ENCODE data around the gene PTPN13. TPM values are rescaled to one million over a fixed set of nuclear protein-coding genes. Genes with fewer than 3 reads are reported as not detected.

The PTPN13 gene
- total and polyA plus RNA-seq, 2 experiments from 2014 or later, result 13.0 to 43.2 TPM

- Histone ChIP-seq H4K20me1 (ENCODE audit: insufficient read depth) (no peaks in the 10 kb centered on the region), H3K27me3 (replicated peaks; ENCODE audit: insufficient read depth) (no peaks in the 10 kb centered on the region), H3K36me3 (ENCODE audit: low read depth) (no peaks in the 10 kb centered on the region), H3K9ac (peak overlapping the region; percentile 96), H3K9me2 (ENCODE audit: insufficient read depth) (no peaks in the 10 kb centered on the region), H3K27ac (peak overlapping the region; percentile 96), H2AFZ (peak overlapping the region; percentile 96), H3K4me2 (ENCODE audit: unreplicated experiment) (peak overlapping the region; percentile 97), H3K4me1 (ENCODE audit: insufficient read depth) (peaks cover 34% of the 10 kb centered on the region), H3F3A (ENCODE audit: insufficient read depth) (peaks cover 30% of the 10 kb centered on the region), H3K9me3 (ENCODE audit: low read depth) (no peaks in the 10 kb centered on the region), H3K79me2 (ENCODE audit: insufficient read depth) (peaks cover 41% of the 10 kb centered on the region), H3K4me3 (peak overlapping the region; percentile 98)
- in situ Hi-C loops (cut with MboI), result no loop called here
- TF ChIP-seq EZH2 (IDR thresholded peaks at IDR 0.05; ENCODE audit: insufficient read depth, poor library complexity, severe bottlenecking), result no peak
- 0 out of 2 replicates have a peak, but pooled peaks have one; percentile 50 for TF ChIP-seq EZH2phosphoT487 (IDR thresholded peaks at IDR 0.05; ENCODE audit: insufficient read depth, low read depth)
- DNase-seq, result peak; percentile 94
- WGBS, 2 experiments (ENCODE audit: low coverage in 1 of 2, low lambda C conversion rate in 2 of 2, missing lambda C conversion rate in 2 of 2), result 1% methylated on average over 40 to 47 of the region's 47 CpGs
Measured at GRCh38 chr4:86594559-86595425, 677 bp downstream of the PTPN13 start.

GRCh38 chr4:86595426-86595805 is 1.3 kb downstream of the PTPN13 start:
- 0% methylated on average over 9 of the region's 9 CpGs for WGBS, 2 experiments (ENCODE audit: low coverage in 1 of 2, low lambda C conversion rate in 2 of 2, missing lambda C conversion rate in 2 of 2)
- DNase-seq, result peak; percentile 78
- H3K4me3 ChIP-seq, result peak overlapping the region; percentile 98
- peaks cover 34% of the 10 kb centered on the region for H3K4me1 ChIP-seq (ENCODE audit: insufficient read depth)
- peaks cover 47% of the 10 kb centered on the region for H3K79me2 ChIP-seq (ENCODE audit: insufficient read depth)
- TF ChIP-seq EZH2 (IDR thresholded peaks at IDR 0.05; ENCODE audit: insufficient read depth, poor library complexity, severe bottlenecking) (no peak), EZH2phosphoT487 (IDR thresholded peaks at IDR 0.05; ENCODE audit: insufficient read depth, low read depth) (no peak)
- H3K27me3 ChIP-seq (replicated peaks; ENCODE audit: insufficient read depth), result no peaks in the 10 kb centered on the region
- peak overlapping the region; percentile 96 for H2AFZ ChIP-seq
- H3K9ac ChIP-seq, result peak overlapping the region; percentile 96
- H3K9me3 ChIP-seq (ENCODE audit: low read depth), result no peaks in the 10 kb centered on the region
- peak overlapping the region; percentile 97 for H3K4me2 ChIP-seq (ENCODE audit: unreplicated experiment)
- no peaks in the 10 kb centered on the region for H3K9me2 ChIP-seq (ENCODE audit: insufficient read depth)
- peak overlapping the region; percentile 96 for H3K27ac ChIP-seq
- H3F3A ChIP-seq (ENCODE audit: insufficient read depth), result peaks cover 30% of the 10 kb centered on the region
- H3K36me3 ChIP-seq (ENCODE audit: low read depth), result no peaks in the 10 kb centered on the region
- no peaks in the 10 kb centered on the region for H4K20me1 ChIP-seq (ENCODE audit: insufficient read depth)
- in situ Hi-C loops (cut with MboI), result no loop called here

- peak overlapping the region; percentile 96 for H3K9ac ChIP-seq
- DNase-seq, result peak; percentile 52
- in situ Hi-C loops (cut with MboI), result no loop called here
Measured at GRCh38 chr4:86596807-86597206, 2.7 kb downstream of the PTPN13 start.

GRCh38 chr4:86600007-86600653 is 6.0 kb downstream of the PTPN13 start:
- Histone ChIP-seq H3K9me2 (ENCODE audit: insufficient read depth) (no peaks in the 10 kb centered on the region), H2AFZ (no peak overlapping the region), H3K4me1 (ENCODE audit: insufficient read depth) (peaks cover 20% of the 10 kb centered on the region), H4K20me1 (ENCODE audit: insufficient read depth) (no peaks in the 10 kb centered on the region), H3F3A (ENCODE audit: insufficient read depth) (peaks cover 17% of the 10 kb centered on the region), H3K27ac (no peak overlapping the region), H3K79me2 (ENCODE audit: insufficient read depth) (peaks cover 94% of the 10 kb centered on the region), H3K4me3 (no peak overlapping the region), H3K4me2 (ENCODE audit: unreplicated experiment) (peak overlapping the region; percentile 2), H3K9me3 (ENCODE audit: low read depth) (no peaks in the 10 kb centered on the region), H3K27me3 (replicated peaks; ENCODE audit: insufficient read depth) (no peaks in the 10 kb centered on the region), H3K9ac (no peak overlapping the region), H3K36me3 (ENCODE audit: low read depth) (no peaks in the 10 kb centered on the region)
- peak; percentile 6 for DNase-seq
- WGBS, 2 experiments (ENCODE audit: low coverage in 1 of 2, low lambda C conversion rate in 2 of 2, missing lambda C conversion rate in 2 of 2), result 50 to 63% methylated on average over 1 of the region's 1 CpG
- no peak for TF ChIP-seq EZH2 (IDR thresholded peaks at IDR 0.05; ENCODE audit: insufficient read depth, poor library complexity, severe bottlenecking)
- TF ChIP-seq EZH2phosphoT487 (IDR thresholded peaks at IDR 0.05; ENCODE audit: insufficient read depth, low read depth), result no peak
- in situ Hi-C loops (cut with MboI), result no loop called here

More at GRCh38 chr4:86596807-86597206, 2.7 kb downstream of the PTPN13 start:
- H3K79me2 ChIP-seq (ENCODE audit: insufficient read depth), result peaks cover 61% of the 10 kb centered on the region
- H3K36me3 ChIP-seq (ENCODE audit: low read depth), result no peaks in the 10 kb centered on the region
- peak overlapping the region; percentile 96 for H2AFZ ChIP-seq
- H3K27ac ChIP-seq, result peak overlapping the region; percentile 96; the same call in 1 of the 2 replicates
- no peaks in the 10 kb centered on the region for H3K9me3 ChIP-seq (ENCODE audit: low read depth)
- H3K9me2 ChIP-seq (ENCODE audit: insufficient read depth), result no peaks in the 10 kb centered on the region
- H3F3A ChIP-seq (ENCODE audit: insufficient read depth), result peaks cover 30% of the 10 kb centered on the region
- no peaks in the 10 kb centered on the region for H4K20me1 ChIP-seq (ENCODE audit: insufficient read depth)
- H3K27me3 ChIP-seq (replicated peaks; ENCODE audit: insufficient read depth), result no peaks in the 10 kb centered on the region
- no peak for TF ChIP-seq EZH2 (IDR thresholded peaks at IDR 0.05; ENCODE audit: insufficient read depth, poor library complexity, severe bottlenecking)
- no peak for TF ChIP-seq EZH2phosphoT487 (IDR thresholded peaks at IDR 0.05; ENCODE audit: insufficient read depth, low read depth)
- 6 to 10% methylated on average over 2 of the region's 2 CpGs for WGBS, 2 experiments (ENCODE audit: low coverage in 1 of 2, low lambda C conversion rate in 2 of 2, missing lambda C conversion rate in 2 of 2)
- H3K4me3 ChIP-seq, result peak overlapping the region; percentile 98
- H3K4me2 ChIP-seq (ENCODE audit: unreplicated experiment), result peak overlapping the region; percentile 97
- H3K4me1 ChIP-seq (ENCODE audit: insufficient read depth), result peaks cover 34% of the 10 kb centered on the region

Measured in GM23248 (cell line).